Panc1 (cell line): ENCODE results near the gene WRAP73. TPM values are rescaled to one million over a fixed set of nuclear protein-coding genes. Genes with fewer than 3 reads are reported as not detected.

Experiments
- ATAC-seq: fragments of 200-7000 bp; cut with Tn5 transposase; 2 replicates; pipeline ENCODE4 v1.9.1; 2020; ENCODE audit warnings: mild to moderate bottlenecking, moderate library complexity
- BruUV-seq: library from RNA; stranded (reverse); fragments of 400-500 nt; replicated peaks from 2 replicates; lab custom pipeline; 2021; lab: Mats Ljungman, UMichigan
- CTCF ChIA-PET: fragments of 300-600 bp; sonication (Branson Sonifier 250); formaldehyde crosslinking; loops from one replicate; lab custom pipeline; 2022; ENCODE audit warnings: antibody characterized with exemption; lab: Charles Lee
- POLR2A ChIA-PET: fragments of 300-600 bp; sonication (Branson Sonifier 250); formaldehyde crosslinking; loops from one replicate; lab custom pipeline; 2022; ENCODE audit warnings: antibody characterized with exemption; lab: Charles Lee
- DNase-seq: peaks from one replicate; pipeline ENCODE4 v3.0.0-alpha.2; 2010; ENCODE audit warnings: low read depth, low spot score
- H3K27ac ChIP-seq: 2 replicates; pipeline ENCODE4 v1.5.1; 2011; ENCODE audit warnings: mild to moderate bottlenecking, low read length, inconsistent platforms
- H3K27me3 ChIP-seq: fragments of 200-500 bp; sonication (Bioruptor generic); 2 replicates; pipeline ENCODE4 v1.6.0; 2014; ENCODE audit warnings: low read length, inconsistent platforms; ENCODE audit not compliant: control insufficient read depth, insufficient read depth
- H3K36me3 ChIP-seq: fragments of 200-500 bp; sonication (Bioruptor generic); 2 replicates; pipeline ENCODE4 v1.5.1; 2014; ENCODE audit warnings: inconsistent platforms, mild to moderate bottlenecking, low read length, moderate library complexity; ENCODE audit not compliant: control insufficient read depth, insufficient read depth
- H3K4me1 ChIP-seq: 2 replicates; pipeline ENCODE4 v1.5.1; 2011; ENCODE audit warnings: inconsistent platforms, mild to moderate bottlenecking, low read length, moderate library complexity; ENCODE audit not compliant: control insufficient read depth, insufficient read depth
- H3K4me3 ChIP-seq, 2 experiments: 2 replicates each; pipeline ENCODE4 v1.5.1; 2011 to 2012; ENCODE audit warnings: low read depth in 2 of 2, low read length in 2 of 2, mild to moderate bottlenecking in 2 of 2, inconsistent platforms in 1 of 2, moderate library complexity in 1 of 2
- H3K9me3 ChIP-seq: fragments of 200-500 bp; sonication (Bioruptor generic); 2 replicates; pipeline ENCODE4 v1.5.1; 2014; ENCODE audit warnings: low read depth, mild to moderate bottlenecking, inconsistent platforms, low read length, moderate library complexity; ENCODE audit not compliant: control insufficient read depth, insufficient read depth
- POLR2AphosphoS5 ChIP-seq: IDR thresholded peaks from 2 replicates; pipeline ENCODE4 v1.6.1; 2012; ENCODE audit warnings: mild to moderate bottlenecking, low read depth, low read length, moderate library complexity
- SIN3A ChIP-seq: IDR thresholded peaks from 2 replicates; pipeline ENCODE4 v1.6.1; 2012; ENCODE audit warnings: low read depth, mild to moderate bottlenecking, low read length, moderate library complexity, borderline replicate concordance; ENCODE audit not compliant: insufficient read depth
- TCF7L2 ChIP-seq: IDR thresholded peaks from 2 replicates; pipeline ENCODE4 v1.6.1; 2011; ENCODE audit warnings: mild to moderate bottlenecking, low read depth, low read length, inconsistent platforms
- in situ Hi-C: cut with HindIII; loops from 2 replicates; pipeline ENCODE4 v1.10.0; 2016; ENCODE audit warnings: low sequenced_read_pairs, low pct_unique_long_range_greater_than_20kb
- intact Hi-C: fragments of 100-400 bp; cut with micrococcal nuclease; formaldehyde crosslinking; loops from one replicate; pipeline ENCODE4 v1.10.0; 2022; ENCODE audit not compliant: unreplicated experiment
- total RNA-seq: library from RNA; stranded (reverse); gene quantifications from one replicate; pipeline ENCODE4 v1.2.1, GENCODE V29; 2021; ENCODE audit not compliant: unreplicated experiment
- TF ChIP-seq, protein P1 (sequence below), 2 experiments: IDR thresholded peaks; 2 replicates each; pipeline ENCODE4 v1.6.1; 2011 to 2012; ENCODE audit warnings: low read depth in 2 of 2, control low read depth in 1 of 2, low read length in 1 of 2, mild to moderate bottlenecking in 1 of 2, moderate library complexity in 1 of 2; ENCODE audit not compliant: insufficient read depth in 1 of 2
- TF ChIP-seq, protein P2 (sequence below): fragments of 450-650 bp; IDR thresholded peaks from 2 replicates; pipeline ENCODE4 v1.5.1; 2017; ENCODE audit warnings: mild to moderate bottlenecking

WRAP73 gene
- total RNA-seq, 1 experiment from 2014 or later = 27.1 TPM

DNA sequence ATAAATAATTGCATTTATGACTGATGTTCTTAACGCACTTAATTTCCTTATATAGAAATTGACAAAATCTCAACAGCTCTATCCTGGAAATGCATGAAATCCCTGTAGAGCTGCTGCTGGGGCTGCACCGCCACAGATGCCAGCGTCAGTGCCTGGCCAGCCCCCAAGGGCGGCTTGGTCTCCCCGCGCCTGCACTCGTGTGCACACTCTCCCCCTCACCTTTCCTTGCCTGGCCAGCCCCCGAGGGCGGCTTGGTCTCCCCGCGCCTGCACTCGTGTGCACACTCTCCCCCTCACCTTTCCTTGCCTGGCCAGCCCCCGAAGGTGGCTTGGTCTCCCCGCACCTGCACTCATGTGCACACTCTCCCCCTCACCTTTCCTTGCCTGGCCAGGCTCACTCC, 13.8 kb downstream of the WRAP73 start:
- CTCF ChIA-PET = no interaction called here

DNA sequence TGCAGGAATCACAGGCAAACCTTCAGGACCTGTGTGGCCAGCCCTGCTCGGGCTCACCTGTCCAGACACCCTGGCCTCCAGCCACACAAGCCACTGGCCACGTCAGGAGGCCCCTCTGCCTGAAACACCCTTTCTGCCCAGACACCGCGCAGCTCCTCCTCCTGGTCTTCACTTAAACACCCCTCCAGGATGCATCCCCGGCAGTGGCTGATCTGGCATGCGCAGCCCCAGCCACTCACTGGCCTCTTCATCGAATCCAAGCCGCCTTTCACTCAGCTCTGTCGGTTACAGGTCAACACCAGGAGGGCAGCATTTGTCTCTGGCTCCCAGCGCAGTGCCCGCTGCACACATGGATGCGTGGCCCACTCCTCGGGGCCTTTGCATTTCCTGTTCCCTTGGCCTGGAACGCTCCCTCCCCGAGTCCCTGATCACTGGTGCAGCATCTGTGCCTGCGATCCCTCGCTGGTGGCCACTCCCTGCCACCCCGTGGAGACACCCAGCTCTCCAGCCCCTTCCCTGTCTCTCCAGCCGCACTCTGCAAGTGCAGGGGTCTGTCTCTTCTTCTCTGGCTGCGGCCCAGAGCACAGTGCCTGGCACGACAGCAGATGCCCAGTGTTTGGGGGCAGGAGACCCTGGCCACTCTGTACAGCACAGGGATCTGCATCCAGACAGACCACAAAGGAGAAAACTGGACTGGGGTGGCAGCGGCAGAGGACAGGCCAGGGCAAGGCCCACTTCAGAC, 15.7 kb downstream of the WRAP73 start:
- ChIA-PET POLR2A (no interaction called here), CTCF (no interaction called here)
- no peak overlapping the region for H3K4me3 ChIP-seq
- H3K27me3 ChIP-seq = no peaks in the 10 kb centered on the region
- intact Hi-C loops (no loop called here), in situ Hi-C loops (no loop called here)
- H3K9me3 ChIP-seq = no peaks in the 10 kb centered on the region
- H3K27ac ChIP-seq = no peak overlapping the region
- ATAC-seq = no peak
- no TSS peak for BruUV-seq
- TF ChIP-seq, protein P1, sequence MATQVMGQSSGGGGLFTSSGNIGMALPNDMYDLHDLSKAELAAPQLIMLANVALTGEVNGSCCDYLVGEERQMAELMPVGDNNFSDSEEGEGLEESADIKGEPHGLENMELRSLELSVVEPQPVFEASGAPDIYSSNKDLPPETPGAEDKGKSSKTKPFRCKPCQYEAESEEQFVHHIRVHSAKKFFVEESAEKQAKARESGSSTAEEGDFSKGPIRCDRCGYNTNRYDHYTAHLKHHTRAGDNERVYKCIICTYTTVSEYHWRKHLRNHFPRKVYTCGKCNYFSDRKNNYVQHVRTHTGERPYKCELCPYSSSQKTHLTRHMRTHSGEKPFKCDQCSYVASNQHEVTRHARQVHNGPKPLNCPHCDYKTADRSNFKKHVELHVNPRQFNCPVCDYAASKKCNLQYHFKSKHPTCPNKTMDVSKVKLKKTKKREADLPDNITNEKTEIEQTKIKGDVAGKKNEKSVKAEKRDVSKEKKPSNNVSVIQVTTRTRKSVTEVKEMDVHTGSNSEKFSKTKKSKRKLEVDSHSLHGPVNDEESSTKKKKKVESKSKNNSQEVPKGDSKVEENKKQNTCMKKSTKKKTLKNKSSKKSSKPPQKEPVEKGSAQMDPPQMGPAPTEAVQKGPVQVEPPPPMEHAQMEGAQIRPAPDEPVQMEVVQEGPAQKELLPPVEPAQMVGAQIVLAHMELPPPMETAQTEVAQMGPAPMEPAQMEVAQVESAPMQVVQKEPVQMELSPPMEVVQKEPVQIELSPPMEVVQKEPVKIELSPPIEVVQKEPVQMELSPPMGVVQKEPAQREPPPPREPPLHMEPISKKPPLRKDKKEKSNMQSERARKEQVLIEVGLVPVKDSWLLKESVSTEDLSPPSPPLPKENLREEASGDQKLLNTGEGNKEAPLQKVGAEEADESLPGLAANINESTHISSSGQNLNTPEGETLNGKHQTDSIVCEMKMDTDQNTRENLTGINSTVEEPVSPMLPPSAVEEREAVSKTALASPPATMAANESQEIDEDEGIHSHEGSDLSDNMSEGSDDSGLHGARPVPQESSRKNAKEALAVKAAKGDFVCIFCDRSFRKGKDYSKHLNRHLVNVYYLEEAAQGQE (IDR thresholded peaks at IDR 0.05; ENCODE audit: insufficient read depth in 1 of 2, low read depth in 2 of 2, low read length in 1 of 2) = no peak
- TF ChIP-seq, protein P2, sequence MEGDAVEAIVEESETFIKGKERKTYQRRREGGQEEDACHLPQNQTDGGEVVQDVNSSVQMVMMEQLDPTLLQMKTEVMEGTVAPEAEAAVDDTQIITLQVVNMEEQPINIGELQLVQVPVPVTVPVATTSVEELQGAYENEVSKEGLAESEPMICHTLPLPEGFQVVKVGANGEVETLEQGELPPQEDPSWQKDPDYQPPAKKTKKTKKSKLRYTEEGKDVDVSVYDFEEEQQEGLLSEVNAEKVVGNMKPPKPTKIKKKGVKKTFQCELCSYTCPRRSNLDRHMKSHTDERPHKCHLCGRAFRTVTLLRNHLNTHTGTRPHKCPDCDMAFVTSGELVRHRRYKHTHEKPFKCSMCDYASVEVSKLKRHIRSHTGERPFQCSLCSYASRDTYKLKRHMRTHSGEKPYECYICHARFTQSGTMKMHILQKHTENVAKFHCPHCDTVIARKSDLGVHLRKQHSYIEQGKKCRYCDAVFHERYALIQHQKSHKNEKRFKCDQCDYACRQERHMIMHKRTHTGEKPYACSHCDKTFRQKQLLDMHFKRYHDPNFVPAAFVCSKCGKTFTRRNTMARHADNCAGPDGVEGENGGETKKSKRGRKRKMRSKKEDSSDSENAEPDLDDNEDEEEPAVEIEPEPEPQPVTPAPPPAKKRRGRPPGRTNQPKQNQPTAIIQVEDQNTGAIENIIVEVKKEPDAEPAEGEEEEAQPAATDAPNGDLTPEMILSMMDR = no peak
- TF ChIP-seq TCF7L2 (no peak), SIN3A (no peak), POLR2AphosphoS5 (no peak)
- peaks cover 3% of the 10 kb centered on the region; the same call in 1 of the 2 replicates for H3K36me3 ChIP-seq
- H3K4me1 ChIP-seq = no peaks in the 10 kb centered on the region
- DNase-seq = no peak

More for the DNA sequence above, 13.8 kb downstream of the WRAP73 start:
- Histone ChIP-seq H3K9me3 (no peaks in the 10 kb centered on the region), H3K4me1 (no peaks in the 10 kb centered on the region), H3K4me3 (no peak overlapping the region), H3K27me3 (no peaks in the 10 kb centered on the region), H3K36me3 (peaks cover 3% of the 10 kb centered on the region; the same call in 1 of the 2 replicates), H3K27ac (no peak overlapping the region)
- intact Hi-C loops = no loop called here
- no peak for TF ChIP-seq TCF7L2
- TF ChIP-seq, protein P2 = no peak
- no peak for TF ChIP-seq POLR2AphosphoS5
- TF ChIP-seq, protein P1 (IDR thresholded peaks at IDR 0.05; ENCODE audit: insufficient read depth in 1 of 2, low read depth in 2 of 2, low read length in 1 of 2) = no peak
- TF ChIP-seq SIN3A = no peak
- no TSS peak for BruUV-seq
- ATAC-seq (no peak), DNase-seq (no peak)
- in situ Hi-C loops = no loop called here
- POLR2A ChIA-PET = no interaction called here
